ENCODE measurements around the gene DHX57. TPM values are rescaled to one million over a fixed set of nuclear protein-coding genes. Genes with fewer than 3 reads are reported as not detected.

Gene DHX57
- total RNA-seq, 1 donor: 28.9 TPM

GRCh38 chr2:38873763-38874162 is 2.0 kb downstream of the DHX57 start:
- TF ChIP-seq, protein P1, sequence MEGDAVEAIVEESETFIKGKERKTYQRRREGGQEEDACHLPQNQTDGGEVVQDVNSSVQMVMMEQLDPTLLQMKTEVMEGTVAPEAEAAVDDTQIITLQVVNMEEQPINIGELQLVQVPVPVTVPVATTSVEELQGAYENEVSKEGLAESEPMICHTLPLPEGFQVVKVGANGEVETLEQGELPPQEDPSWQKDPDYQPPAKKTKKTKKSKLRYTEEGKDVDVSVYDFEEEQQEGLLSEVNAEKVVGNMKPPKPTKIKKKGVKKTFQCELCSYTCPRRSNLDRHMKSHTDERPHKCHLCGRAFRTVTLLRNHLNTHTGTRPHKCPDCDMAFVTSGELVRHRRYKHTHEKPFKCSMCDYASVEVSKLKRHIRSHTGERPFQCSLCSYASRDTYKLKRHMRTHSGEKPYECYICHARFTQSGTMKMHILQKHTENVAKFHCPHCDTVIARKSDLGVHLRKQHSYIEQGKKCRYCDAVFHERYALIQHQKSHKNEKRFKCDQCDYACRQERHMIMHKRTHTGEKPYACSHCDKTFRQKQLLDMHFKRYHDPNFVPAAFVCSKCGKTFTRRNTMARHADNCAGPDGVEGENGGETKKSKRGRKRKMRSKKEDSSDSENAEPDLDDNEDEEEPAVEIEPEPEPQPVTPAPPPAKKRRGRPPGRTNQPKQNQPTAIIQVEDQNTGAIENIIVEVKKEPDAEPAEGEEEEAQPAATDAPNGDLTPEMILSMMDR (IDR thresholded peaks at IDR 0.05; ENCODE audit: insufficient read depth, low read depth, low read length): no peak
- DNase-seq (ENCODE audit: low read depth): no peak
- H3K4me3 ChIP-seq (ENCODE audit: low read depth, low read length): no peak overlapping the region

DNA sequence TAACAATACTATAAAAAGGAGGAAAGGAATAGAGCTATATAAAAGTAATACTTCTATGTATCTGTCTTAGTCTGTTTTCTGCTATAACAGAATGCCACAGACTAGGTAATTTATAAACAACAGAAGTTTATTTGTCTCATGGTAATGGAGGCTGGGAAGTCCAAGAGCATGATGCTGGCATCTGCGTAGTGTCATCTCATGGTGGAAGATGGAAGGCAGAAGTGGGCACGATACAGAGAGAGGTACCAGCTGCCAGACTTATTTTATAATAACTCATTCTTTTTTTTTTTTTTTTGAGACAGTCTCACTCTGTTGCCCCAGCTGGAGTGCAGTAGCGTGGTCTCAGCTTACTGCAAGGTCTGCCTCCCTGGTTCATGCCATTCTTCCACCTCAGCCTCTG is 4.3 kb downstream of the DHX57 start:
- TF ChIP-seq, protein P1 (IDR thresholded peaks at IDR 0.05; ENCODE audit: insufficient read depth, low read depth, low read length): no peak
- no peak overlapping the region for H3K4me3 ChIP-seq (ENCODE audit: low read depth, low read length)
- DNase-seq (ENCODE audit: low read depth): no peak

DNA sequence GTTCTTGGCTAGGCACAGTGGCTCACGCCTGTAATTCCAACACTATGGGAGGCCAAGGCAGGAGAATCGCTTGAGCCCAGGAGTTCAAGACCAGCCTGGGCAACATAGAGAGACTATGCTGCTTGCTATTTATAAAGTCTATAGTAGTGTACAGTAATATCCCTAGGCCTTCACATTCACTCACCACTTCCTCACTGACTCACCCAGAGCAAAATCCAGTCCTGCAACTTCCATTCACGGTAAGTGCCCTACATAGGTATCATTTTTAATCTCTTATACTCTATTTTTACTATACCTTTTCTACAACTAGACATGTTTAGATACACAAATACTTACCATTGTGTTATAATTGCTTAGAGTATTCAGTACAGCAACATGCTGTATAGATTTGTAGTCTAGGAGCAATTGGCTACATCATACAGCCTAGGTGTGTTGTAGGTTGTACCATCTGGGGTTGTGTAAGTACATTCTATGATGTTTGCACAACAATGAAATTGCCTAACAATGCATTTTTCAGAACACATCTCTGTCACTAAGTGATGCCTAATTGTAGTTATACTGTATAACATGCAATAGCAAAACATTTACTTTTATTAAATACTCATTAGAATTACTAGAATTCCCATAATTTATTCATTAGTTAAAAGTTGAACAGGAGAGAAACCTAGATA is 8.8 kb downstream of the DHX57 start:
- no peak for DNase-seq (ENCODE audit: low read depth)
- no peak overlapping the region for H3K4me3 ChIP-seq (ENCODE audit: low read depth, low read length)
- TF ChIP-seq, protein P1 (IDR thresholded peaks at IDR 0.05; ENCODE audit: insufficient read depth, low read depth, low read length): no peak

- no peak for DNase-seq (ENCODE audit: low read depth)
- no peak overlapping the region for H3K4me3 ChIP-seq (ENCODE audit: low read depth, low read length)
- TF ChIP-seq, protein P1 (IDR thresholded peaks at IDR 0.05; ENCODE audit: insufficient read depth, low read depth, low read length): no peak
Measured at GRCh38 chr2:38863061-38863695, 12.6 kb downstream of the DHX57 start.

GRCh38 chr2:38862476-38862875 is 13.3 kb downstream of the DHX57 start:
- TF ChIP-seq, protein P1 (IDR thresholded peaks at IDR 0.05; ENCODE audit: insufficient read depth, low read depth, low read length): no peak
- H3K4me3 ChIP-seq (ENCODE audit: low read depth, low read length): no peak overlapping the region
- DNase-seq (ENCODE audit: low read depth): no peak

GRCh38 chr2:38856165-38856564 is 19.6 kb downstream of the DHX57 start:
- no peak overlapping the region for H3K4me3 ChIP-seq (ENCODE audit: low read depth, low read length)
- TF ChIP-seq, protein P1 (IDR thresholded peaks at IDR 0.05; ENCODE audit: insufficient read depth, low read depth, low read length): no peak
- DNase-seq (ENCODE audit: low read depth): peak; percentile 86

All from fibroblast of villous mesenchyme (primary cell).